ENCODE measurements around the gene TACC2.

DNA sequence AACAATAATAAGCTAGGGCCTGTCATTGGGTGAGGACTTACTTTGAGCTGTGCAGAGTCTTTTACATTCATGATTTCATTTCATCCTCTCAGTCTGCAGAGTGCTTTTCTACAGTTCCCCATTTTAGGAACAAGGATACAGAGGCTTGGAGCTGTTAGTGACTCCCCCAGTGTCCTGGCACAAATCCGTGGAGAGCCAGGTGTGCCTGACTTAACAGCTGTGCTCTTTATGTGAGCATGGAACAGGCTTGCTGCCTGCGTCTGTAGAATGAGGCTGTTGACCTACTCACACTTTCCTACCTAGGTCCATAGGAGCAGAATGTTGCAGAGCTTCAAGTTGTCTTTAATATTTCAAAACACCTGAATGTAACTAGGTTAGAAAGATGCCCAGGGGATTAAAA lies 231.8 kb downstream of the TACC2 start:
- TF ChIP-seq, protein P1, sequence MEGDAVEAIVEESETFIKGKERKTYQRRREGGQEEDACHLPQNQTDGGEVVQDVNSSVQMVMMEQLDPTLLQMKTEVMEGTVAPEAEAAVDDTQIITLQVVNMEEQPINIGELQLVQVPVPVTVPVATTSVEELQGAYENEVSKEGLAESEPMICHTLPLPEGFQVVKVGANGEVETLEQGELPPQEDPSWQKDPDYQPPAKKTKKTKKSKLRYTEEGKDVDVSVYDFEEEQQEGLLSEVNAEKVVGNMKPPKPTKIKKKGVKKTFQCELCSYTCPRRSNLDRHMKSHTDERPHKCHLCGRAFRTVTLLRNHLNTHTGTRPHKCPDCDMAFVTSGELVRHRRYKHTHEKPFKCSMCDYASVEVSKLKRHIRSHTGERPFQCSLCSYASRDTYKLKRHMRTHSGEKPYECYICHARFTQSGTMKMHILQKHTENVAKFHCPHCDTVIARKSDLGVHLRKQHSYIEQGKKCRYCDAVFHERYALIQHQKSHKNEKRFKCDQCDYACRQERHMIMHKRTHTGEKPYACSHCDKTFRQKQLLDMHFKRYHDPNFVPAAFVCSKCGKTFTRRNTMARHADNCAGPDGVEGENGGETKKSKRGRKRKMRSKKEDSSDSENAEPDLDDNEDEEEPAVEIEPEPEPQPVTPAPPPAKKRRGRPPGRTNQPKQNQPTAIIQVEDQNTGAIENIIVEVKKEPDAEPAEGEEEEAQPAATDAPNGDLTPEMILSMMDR (conservative IDR thresholded peaks at IDR 0.05) = no peak
- TF ChIP-seq ZFX (IDR thresholded peaks at IDR 0.05) = no peak
